Daoy (cell line): Measurements from ENCODE around the gene RPL35. TPM values are rescaled to one million over a fixed set of nuclear protein-coding genes. Genes with fewer than 3 reads are reported as not detected.
A peak's percentile ranks its signal among the peaks of the same experiment; 100 is the strongest.

Experiments used
- DNase-seq: peaks from one replicate; pipeline ENCODE4 v3.0.0-alpha.2; 2015; ENCODE audit warnings: low read depth
- total RNA-seq: library from RNA; depleted of rRNA; stranded (reverse); fragments of >200 nt; shearing (Covaris generic); gene quantifications from 2 replicates; pipeline ENCODE4 v1.2.3, GENCODE V29; 2014; rRNA removed

RPL35 gene
- total RNA-seq, 1 experiment from 2014 or later, result 5,328 TPM

- no peak for DNase-seq
Observed at GRCh38 chr9:124820698-124821623, 40.8 kb downstream of the RPL35 start.

GRCh38 chr9:124818431-124819281 lies 43.1 kb downstream of the RPL35 start:
- DNase-seq, result peak; percentile 89

GRCh38 chr9:124815601-124816000 lies 46.2 kb downstream of the RPL35 start:
- DNase-seq, result no peak

GRCh38 chr9:124814164-124814535 lies 47.6 kb downstream of the RPL35 start:
- DNase-seq, result no peak

- DNase-seq, result peak; percentile 51
Observed at GRCh38 chr9:124813501-124814163, 48.1 kb downstream of the RPL35 start.

GRCh38 chr9:124813041-124813440 lies 48.7 kb downstream of the RPL35 start:
- DNase-seq, result peak; percentile 44

GRCh38 chr9:124812441-124812876 lies 49.3 kb downstream of the RPL35 start:
- DNase-seq, result peak; percentile 100

GRCh38 chr9:124810663-124811355 lies 50.9 kb downstream of the RPL35 start:
- DNase-seq, result peak; percentile 96

GRCh38 chr9:124809741-124810500 lies 51.8 kb downstream of the RPL35 start:
- no peak for DNase-seq

GRCh38 chr9:124809211-124809610 lies 52.5 kb downstream of the RPL35 start:
- DNase-seq, result no peak

- DNase-seq, result no peak
Observed at GRCh38 chr9:124808246-124808956, 53.4 kb downstream of the RPL35 start.

Other genes starting within 250 kb of the RPL35 start
- 1.3 and 5.1 TPM in 2 replicates for gene NR6A1, start 90.6 kb downstream of the RPL35 start, total RNA-seq
- 3.9 and 5.7 TPM in 2 replicates for gene OLFML2A, start 84.8 kb downstream of the RPL35 start, total RNA-seq
- gene WDR38, start 8.5 kb downstream of the RPL35 start, total RNA-seq, result 0.12 TPM in 1 of 2 replicates, not detected in the other
- 52.8 and 81.8 TPM in 2 replicates for gene ARPC5L, start 173 bp upstream of the RPL35 start, total RNA-seq
- 17.2 and 23.2 TPM in 2 replicates for gene GOLGA1, start 79.1 kb upstream of the RPL35 start, total RNA-seq